NCI-H187 treated with DMSO at 0.1 percent for 48 hours (cell line): ENCODE measurements around the gene CLEC18C.
"Not testable (repeated sequence)": the region's sequence is repeated elsewhere in the genome, so short reads cannot be mapped to it uniquely, and the experiment has no call there.

Source experiments
- DNase-seq: peaks from one replicate; lab custom pipeline; 2025; lab: John Stamatoyannopoulos, UW

The CLEC18C gene

DNA sequence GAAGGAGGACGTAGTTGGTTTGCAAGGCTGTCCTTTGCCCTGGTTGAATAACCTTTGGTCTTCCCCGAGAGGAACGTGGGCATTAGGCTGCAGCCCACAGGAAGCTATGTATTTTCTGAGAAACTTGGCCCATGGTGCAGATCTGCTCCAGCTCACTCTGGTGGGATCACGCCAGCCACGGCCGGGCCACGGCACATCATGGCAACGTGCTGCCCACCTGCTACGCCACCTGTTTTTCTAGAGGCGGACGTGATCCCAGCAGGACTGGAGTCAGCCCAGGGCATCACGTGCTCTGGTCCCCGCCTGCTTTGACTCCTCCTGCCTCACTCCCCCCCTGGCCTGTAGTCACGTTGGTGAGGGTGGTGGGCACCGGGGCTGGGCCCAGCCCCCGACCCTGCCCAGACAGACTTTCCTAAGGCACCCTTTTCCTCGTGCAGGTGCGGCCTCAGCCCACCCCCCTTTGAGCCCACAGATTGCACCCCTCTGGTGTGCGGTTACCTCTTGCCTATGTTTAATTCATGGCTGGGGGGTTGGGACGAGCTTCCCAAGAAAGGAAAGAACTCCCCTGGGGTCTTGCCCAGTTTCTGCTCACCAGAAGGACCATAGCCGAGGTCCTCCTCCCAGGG is at the start of gene CLEC18C:
TSS of gene CLEC18C (plus strand) at position 576 of the 626 bp plus-strand sequence. CDS start 492 bp downstream, outside the sequence.
- not testable (repeated sequence) for DNase-seq

DNA sequence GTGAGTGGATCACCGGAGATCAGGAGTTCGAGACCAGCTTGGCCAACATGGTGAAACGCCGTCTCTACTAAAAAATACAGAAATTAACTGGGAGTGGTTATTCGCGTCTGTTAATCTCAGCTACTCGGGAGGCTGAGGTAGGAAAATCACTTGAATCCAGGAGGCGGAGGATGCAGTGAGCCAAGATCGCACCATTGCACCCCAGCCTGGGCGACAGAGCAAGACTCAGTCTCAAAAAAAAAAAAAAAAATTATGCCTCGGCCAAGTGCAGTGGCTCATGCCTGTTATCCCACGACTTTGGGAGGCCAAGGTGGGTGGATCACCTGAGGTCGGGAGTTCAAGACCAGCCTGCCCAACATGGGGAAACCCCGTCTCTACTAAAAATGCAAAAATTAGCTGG is 49.8 kb upstream of the CLEC18C start:
- not testable (repeated sequence) for DNase-seq

DNA sequence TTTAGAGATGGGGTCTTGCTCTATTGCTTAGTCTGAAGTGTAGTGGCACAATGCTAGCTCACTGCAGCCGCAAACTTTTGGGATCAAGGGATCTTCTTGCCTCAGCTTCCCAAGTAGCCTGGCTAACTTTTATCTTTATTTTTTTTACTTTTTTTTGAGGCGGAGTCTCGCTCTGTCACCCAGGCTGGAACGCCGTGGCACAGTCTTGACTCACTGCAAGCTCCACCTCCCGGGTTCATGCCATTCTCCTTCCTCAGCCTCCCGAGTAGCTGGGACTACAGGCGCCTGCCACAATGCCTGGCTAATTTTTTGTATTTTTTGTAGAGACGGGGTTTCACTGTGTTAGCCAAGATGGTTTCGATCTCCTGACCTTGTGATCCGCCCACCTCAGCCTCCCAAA is 47.4 kb upstream of the CLEC18C start:
- not testable (repeated sequence) for DNase-seq

DNA sequence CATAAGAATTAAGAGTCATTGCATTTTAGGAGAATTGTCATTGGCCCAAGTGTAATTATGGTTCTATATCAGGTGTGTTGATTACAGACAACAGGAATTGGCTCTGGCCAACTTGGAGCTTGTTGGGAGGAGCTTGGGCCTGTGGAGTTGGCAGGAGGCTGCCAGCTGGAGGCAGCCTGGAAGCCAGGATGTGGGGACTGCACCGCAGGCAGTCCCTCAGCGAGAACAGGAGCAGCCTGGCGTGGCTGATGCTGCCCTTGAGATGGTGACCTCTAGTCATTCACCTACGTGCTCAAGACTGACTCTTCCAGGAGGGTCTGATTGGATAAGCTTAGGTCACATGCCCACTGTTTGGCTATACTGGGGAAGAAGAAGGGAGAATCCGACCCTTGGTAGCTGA is 45.9 kb upstream of the CLEC18C start:
- DNase-seq = not testable (repeated sequence)

DNA sequence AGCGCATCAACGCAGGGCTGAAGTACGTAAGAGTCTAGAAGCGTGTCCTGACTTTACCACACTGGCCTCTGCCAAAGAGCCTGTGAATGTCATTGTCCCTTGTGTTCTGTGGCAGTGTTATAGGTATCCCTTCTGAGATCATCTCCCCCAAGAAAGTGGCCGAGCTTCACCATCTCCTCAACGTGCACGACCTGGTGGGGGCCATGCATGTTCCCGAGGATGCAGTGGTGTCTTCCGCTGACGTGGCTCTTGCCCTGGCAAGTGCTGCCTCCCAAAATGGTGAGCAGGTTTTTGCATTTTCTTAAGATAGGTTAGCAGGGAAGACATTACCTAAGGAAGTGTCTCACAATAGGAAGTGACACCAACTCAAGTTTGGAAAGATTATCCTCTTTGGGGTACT is 44.7 kb upstream of the CLEC18C start:
- DNase-seq = not testable (repeated sequence)

DNA sequence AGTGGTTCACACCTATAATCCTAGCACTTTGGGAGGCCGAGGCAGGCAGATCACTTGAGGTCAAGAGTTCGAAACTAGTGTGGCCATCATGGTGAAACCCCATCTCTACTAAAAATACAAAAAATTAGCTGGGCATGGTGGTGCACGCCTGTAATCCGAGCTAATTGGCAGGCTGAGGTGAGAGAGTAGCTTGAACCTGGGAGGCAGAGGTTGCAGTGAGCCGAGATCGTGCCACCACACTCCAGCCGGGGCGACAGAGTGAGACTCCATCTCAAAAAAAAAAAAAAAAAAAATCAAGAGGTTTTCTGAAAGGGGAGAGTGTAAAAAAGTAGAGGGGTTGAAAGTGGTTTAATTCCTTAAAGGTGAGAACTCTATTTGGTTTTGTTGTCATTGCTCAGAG is 37.8 kb upstream of the CLEC18C start:
- not testable (repeated sequence) for DNase-seq

DNA sequence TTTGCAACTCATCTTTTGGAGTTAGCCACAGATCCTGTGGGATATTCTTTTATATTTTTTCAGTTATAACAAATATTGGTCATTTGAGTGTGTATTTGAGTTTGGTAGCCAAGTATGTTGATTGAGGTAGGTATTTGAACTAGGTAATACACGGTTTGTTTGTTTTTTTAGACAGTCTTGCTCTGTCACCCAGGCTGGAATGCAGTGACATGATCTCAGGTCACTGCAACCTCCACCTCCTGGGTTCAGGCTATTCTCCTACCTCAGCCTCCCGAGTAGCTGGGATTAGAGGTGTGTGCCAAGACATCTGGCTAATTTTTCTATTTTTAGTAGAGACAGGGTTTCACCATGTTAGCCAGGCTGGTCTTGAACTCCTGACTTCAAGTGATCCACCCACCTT is 37.0 kb upstream of the CLEC18C start:
- not testable (repeated sequence) for DNase-seq

DNA sequence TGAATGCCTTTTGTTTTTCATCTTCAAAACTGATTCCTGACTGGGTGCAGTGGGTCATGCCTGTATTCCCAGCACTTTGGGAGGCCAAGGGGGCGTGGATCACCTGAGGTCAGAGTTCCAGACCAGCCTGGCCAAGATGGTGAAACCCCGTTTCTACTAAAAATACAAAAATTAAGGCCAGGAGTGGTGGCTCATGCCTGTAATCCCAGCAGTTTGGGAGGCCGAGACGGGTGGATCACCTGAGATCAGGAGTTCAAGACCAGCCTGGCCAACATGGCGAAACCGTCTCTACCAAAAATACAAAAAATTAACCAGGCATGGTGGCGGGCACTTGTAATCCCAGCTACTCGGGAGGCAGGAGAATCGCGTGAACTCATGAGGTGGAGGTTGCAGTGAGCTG is 30.8 kb upstream of the CLEC18C start:
- not testable (repeated sequence) for DNase-seq

DNA sequence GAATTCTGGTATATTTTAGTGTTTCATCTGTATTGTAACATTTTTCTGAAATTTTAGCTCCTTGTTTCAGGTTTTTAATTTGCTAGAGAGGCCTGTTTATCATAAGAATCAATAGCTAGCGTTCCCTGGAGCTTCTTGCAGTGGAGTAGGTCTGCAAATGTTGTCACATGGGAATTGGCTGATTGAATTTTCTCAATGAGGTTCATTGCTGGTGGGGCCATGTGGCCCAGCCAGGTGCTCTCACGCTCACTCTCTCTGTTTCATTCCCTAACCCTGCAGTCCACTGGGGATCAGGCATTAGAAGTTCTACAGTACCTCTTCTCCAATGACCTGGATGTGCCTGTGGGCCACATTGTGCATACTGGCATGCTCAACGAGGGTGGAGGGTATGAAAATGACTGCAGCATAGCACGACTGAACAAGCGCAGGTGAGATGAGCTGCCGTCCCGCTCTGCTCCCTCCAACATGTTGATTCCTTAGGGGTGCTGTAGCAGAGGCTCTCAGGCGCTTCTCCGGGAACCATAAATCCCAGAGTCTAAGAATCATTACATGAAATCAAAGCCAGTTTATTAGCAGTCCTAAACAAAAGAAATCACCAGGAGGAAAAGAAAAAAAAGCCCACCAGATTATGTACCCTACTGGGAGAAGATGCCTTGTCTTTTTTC is 30.2 kb upstream of the CLEC18C start:
- DNase-seq = not testable (repeated sequence)

DNA sequence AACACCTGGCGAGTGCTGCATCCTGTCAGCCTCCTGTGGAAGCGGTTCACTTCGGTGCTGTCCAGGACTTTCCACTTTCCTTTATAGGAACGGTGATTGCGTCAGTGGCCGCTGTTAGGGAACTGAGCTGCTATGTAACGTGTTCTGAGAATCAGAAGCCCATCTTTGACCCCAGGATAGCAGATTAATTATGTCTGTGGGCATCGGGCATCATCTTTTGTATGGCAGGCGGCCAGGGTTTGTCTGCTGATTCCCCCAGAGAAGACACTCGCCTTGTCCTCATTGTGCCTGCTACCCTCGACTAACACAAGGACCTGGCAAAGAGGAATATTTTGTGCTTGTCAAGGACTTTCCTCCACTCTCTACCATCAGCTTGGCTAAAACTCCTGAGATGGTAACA is 25.7 kb upstream of the CLEC18C start:
- not testable (repeated sequence) for DNase-seq

DNA sequence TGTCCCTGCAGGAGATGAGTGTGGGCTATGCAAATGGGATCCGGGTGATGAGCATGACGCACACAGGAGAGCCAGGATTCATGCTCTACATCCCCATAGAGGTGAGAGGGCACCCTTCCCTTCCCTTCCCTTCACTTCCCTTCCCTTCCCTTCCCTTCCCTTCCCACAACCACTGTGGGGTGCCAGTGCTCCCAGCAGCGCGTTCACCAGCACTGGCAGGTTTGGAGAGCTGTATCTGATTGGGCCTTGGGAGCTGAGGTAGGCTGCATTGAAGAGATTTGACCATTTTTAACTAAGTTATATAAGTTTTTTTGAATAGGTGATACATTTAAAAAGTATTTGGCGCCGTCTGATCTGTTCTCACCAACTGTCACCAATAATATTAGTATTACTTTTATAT is 25.1 kb upstream of the CLEC18C start:
- not testable (repeated sequence) for DNase-seq

DNA sequence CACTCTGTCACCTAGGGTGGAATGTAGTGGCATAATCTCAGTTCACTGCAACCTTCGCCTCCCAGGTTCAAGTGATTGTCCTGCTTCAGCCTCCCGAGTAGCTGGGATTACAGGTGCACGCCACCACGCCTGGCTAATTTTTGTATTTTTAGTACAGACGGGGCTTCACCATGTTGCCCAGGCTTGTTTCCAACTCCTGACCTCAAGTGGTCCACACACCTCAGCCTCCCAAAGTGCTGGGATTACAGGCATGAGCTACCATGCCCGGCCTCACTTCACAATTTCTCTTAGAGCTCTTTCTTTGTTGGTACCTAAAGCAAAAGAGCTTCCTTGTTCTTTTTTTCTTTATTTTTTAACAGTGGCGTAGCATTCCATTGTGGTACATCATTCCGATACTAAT is 24.3 kb upstream of the CLEC18C start:
- DNase-seq = not testable (repeated sequence)

DNA sequence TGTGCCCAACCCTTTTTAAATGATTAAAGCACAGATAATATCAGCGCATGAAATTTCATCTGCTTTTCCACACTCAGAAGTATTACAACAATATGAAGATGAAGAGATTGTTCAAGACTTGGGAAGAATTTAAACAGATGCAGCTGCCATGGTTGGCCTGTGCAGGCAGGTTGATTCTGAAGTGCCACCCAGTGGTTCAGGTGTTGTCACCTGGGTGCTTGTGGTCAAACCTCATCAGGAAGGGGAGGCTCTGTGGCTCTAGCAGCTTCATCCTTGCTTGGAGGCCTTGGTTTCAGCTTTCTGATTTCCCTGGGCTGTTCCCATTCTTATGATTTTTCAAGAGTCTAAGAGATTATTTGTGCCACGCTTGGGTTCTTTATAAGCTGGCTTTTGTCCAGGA is 22.2 kb upstream of the CLEC18C start:
- DNase-seq = peak; percentile 81

DNA sequence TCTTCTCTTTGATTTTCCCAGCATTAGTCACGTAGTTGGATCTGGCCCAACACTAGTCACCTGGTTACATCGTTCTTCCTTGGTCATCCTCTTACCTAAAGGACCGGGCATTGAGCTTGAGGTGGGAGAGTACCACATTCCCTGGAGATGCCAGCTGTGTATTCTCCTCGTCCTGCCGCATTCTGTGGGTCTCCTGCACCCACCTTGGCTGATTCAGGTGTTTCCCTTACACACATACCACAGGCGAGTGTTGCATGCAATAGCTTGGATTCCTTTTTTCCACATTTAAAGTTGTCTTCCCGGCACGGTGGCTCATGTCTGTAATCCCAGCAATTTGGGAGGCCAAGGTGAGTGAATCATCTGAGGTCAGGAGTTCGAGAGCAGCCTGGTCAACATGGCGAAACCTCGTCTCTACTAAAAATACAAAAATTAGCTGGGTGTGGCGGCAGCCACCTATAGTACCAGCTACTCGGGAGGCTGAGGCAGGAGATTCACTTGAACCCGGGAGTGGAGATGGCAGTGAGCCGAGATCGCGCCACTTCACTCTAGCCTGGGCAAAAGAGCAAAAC is 21.6 kb upstream of the CLEC18C start:
- no peak for DNase-seq

DNA sequence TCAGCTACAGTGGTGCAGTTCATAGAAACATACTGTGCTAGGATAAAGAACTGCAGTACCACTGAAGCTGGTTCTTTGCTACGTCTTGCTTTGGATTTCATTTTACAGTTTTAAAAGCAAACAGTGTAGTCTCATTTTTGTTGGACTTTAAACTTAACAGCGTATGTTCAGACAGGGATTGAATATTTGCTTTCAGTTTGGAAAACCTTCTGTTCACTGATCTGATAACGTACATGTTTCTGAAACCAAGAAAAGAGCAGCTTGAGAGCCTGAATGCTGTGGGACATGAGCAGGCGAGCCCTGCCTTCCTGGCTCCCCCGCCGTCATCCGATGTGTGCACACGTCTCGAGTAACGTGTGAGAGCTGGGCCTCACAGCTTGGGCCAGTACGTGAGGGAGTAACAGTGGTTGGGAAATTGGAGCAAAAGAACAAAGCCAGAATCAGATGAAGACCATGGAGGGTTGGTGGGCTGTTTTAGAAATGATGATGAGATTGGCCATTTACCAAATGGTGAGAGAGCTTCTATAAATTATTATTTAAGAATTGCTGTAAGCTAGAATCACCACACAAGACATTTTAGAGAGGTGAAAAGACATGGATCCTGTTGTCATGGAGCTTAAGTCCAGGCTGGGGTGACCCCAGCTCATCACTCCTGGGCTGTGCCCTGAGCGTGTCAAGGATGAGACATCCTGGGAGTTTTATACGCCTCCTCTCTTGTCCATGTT is 20.8 kb upstream of the CLEC18C start:
- DNase-seq = no peak

DNA sequence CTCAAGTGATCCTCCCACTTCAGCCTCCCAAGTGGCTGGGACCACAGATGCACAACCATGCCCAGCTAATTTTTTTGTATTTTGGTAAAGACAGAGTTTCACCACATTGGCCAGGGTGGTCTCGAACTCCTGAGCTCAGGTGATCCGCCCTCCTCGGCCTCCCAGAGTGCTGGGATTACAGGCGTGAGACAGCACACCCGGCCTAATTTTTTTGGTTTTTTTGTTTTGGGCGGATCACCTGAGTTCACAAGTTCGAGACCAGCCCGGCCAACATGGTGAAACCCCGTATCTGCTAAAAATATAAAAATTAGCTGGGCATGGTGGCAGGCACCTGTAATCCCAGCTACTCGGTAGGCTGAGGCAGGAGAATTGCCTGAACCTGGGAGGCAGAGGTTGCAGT is 18.9 kb upstream of the CLEC18C start:
- not testable (repeated sequence) for DNase-seq

DNA sequence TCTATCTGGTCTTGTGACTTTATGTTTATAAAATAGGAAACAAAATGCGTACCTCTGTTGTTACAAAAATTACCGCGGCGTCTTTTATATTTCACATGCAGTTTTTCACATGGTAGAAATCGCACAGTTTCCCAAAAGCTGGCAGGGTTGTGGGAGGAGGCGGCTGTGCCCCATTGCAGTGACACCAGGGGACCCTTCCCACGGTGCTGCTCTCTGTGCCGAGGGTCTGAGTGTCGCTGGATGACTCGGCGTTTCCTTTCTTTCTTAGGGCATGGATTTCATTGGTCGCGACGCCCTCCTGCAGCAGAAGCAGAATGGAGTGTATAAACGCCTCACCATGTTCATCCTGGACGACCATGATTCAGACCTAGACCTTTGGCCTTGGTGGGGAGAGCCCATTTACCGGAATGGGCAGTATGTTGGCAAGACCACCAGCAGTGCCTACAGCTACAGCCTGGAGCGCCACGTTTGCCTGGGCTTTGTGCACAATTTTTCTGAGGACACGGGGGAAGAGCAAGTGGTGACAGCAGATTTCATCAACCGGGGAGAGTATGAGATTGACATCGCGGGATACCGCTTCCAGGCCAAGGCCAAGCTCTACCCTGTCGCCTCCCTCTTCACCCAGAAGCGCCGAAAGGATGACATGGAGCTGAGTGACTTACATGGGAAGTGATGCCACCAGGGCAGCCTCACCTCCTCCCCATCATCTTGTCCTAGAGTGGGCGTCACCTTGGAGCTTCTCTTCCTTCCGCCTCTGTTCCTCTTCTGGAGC is 17.2 kb upstream of the CLEC18C start:
- no peak for DNase-seq

DNA sequence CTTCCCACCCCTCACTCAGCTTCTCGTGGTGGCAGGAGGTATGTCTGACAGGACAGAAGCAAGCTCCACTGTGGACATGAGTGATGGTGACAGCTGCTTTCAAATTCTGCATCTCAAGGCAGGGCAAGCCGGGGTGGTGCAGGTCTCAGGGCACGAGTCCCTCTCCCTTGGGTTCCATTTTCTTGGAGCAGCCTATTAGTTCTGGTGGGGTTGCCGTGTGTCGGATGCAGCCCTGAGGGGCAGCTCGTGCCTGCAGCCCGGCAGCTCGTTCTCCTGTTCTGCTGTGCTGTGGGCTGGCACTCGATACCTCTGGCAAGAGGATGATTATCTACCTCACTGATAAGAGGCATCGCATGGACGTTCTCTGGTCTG is 16.5 kb upstream of the CLEC18C start:
- no peak for DNase-seq

DNA sequence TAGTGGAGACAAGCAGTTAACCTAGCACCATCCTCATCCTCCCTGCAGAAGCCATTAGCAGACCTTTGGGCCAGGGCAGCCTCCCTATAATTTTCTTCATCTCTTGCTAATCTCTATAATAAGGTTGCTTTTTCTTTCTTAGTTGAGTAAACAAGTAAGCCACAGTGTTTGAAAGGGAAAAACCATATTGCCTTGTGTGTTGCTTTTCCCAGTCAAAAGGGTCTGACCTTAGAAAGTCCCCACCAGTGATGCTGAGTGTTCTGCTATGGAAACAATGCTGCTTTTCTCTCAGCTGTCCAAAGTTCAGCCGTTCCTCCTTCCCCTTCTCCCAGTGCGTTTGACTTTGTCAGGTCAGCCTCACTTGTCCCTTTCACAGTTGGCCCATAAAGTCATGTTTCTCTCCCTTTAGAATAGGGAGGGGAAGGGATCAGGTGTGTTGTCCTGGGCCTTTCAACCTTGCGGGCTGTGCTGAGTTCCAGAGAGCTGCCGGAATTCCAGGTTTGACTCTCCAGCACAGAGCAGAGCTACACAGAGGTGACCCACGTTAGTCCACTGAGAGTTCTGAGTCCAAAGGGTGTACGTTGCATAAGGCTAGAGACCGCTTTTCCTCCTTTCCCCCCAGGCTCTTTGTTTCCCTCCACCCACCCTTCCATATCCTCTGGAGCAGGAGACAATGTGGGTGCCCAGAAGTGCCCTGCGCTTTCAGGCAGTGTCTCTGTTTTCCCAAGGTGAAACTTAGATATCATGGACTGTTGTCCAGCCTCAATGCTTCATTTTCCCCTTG is 15.9 kb upstream of the CLEC18C start:
- no peak for DNase-seq

DNA sequence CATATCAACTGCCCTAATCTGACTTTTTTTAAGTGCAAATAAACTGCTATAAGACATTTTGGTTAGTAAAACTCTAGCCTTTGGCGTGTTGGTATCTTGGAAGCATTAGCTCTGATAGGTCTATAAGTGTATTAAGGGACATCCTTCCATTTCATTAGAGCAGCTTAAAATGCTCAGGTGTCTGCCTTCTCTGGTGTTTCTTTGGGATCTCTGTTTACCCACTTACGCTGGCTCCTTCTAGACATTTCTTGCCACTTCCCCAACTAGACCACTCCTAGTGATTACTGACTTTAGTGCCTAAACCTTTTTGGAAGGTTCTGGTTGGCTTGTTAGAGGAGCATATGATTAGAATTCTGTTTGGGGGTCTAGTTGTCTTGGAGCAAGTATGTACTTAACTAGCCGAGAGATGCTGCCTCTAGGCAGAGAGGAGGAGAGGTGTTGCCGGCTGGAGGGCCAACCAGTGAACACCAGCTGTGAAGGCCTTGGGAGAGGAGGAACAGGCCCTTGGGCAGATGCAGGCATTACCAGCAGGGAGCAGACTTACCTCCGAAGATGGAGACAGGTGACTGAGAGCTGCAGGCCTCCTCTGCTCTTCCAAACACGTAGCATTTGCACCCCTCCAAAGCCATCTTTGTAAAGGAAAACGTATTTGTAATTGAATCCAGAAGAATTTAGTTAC is 15.2 kb upstream of the CLEC18C start:
- no peak for DNase-seq
